Mesenchymal stem cell (in vitro differentiated cells and primary cell): Measurements from ENCODE around the gene CCDC200.
"Not testable (repeated sequence)": the region's sequence is repeated elsewhere in the genome, so short reads cannot be mapped to it uniquely, and the experiment has no call there.

ENCODE experiments used
- DNase-seq: peaks from one replicate; pipeline ENCODE4 v3.0.0-alpha.2; 2013
- H2AFZ ChIP-seq: one replicate; pipeline ENCODE4 v1.6.1; 2013; ENCODE audit warnings: low read depth, mild to moderate bottlenecking, control low read depth, inconsistent platforms, low read length, moderate library complexity
- H2AK5ac ChIP-seq: 2 replicates; pipeline ENCODE4 v1.6.1; 2013; ENCODE audit warnings: low read length, moderate library complexity, mild to moderate bottlenecking, inconsistent platforms; ENCODE audit not compliant: severe bottlenecking
- H2BK120ac ChIP-seq: one replicate; pipeline ENCODE4 v1.6.1; 2013; ENCODE audit warnings: low read depth, mild to moderate bottlenecking, inconsistent platforms, low read length, moderate library complexity
- H2BK12ac ChIP-seq, 2 experiments: one replicate each; pipeline ENCODE4 v1.6.1; 2013; ENCODE audit warnings: inconsistent platforms in 2 of 2, low read length in 2 of 2, mild to moderate bottlenecking in 2 of 2, moderate library complexity in 2 of 2, control low read depth in 1 of 2
- H2BK15ac ChIP-seq: one replicate; pipeline ENCODE4 v1.6.1; 2013; ENCODE audit warnings: mild to moderate bottlenecking, low read depth, inconsistent platforms; ENCODE audit not compliant: poor library complexity, severe bottlenecking
- H2BK5ac ChIP-seq: 2 replicates; pipeline ENCODE4 v1.6.1; 2013; ENCODE audit warnings: low read depth, mild to moderate bottlenecking, low read length, control low read depth, inconsistent platforms; ENCODE audit not compliant: poor library complexity, severe bottlenecking
- H3K14ac ChIP-seq, 2 experiments: one replicate each; pipeline ENCODE4 v1.6.1; 2013; ENCODE audit warnings: inconsistent platforms in 2 of 2, low read length in 2 of 2, control low read depth in 1 of 2, mild to moderate bottlenecking in 1 of 2, moderate library complexity in 1 of 2
- H3K18ac ChIP-seq, 2 experiments: one replicate each; pipeline ENCODE4 v1.6.1; 2013; ENCODE audit warnings: inconsistent platforms in 2 of 2, low read length in 2 of 2, control low read depth in 1 of 2, low read depth in 1 of 2, mild to moderate bottlenecking in 1 of 2
- H3K23ac ChIP-seq, 2 experiments: one replicate each; pipeline ENCODE4 v1.6.1; 2013; ENCODE audit warnings: inconsistent platforms in 2 of 2, low read length in 2 of 2, mild to moderate bottlenecking in 2 of 2, moderate library complexity in 2 of 2, control low read depth in 1 of 2
- H3K27ac ChIP-seq: 2 replicates; pipeline ENCODE4 v1.5.1; 2013; ENCODE audit warnings: mild to moderate bottlenecking, moderate library complexity, low read length, control low read depth, inconsistent platforms; ENCODE audit not compliant: poor library complexity, severe bottlenecking
- H3K27me3 ChIP-seq, 2 experiments: 2 replicates each; pipeline versions ENCODE4 v1.6.1 to v1.7.0; 2013; ENCODE audit warnings: low read length in 2 of 2, mild to moderate bottlenecking in 2 of 2, moderate library complexity in 2 of 2, control low read depth in 1 of 2, inconsistent platforms in 1 of 2; ENCODE audit not compliant: control insufficient read depth in 1 of 2, insufficient read depth in 1 of 2
- H3K36me3 ChIP-seq, 2 experiments: 2 replicates each; pipeline versions ENCODE4 v1.6.1 to v1.7.0; 2013; ENCODE audit warnings: low read length in 2 of 2, control low read depth in 1 of 2, inconsistent platforms in 1 of 2, low read depth in 1 of 2, mild to moderate bottlenecking in 1 of 2; ENCODE audit not compliant: insufficient read depth in 2 of 2, control insufficient read depth in 1 of 2
- H3K4ac ChIP-seq, 2 experiments: one replicate each; pipeline ENCODE4 v1.6.1; 2013; ENCODE audit warnings: inconsistent platforms in 2 of 2, low read length in 2 of 2, mild to moderate bottlenecking in 2 of 2, moderate library complexity in 2 of 2, control low read depth in 1 of 2, low read depth in 1 of 2
- H3K4me1 ChIP-seq: 2 replicates; pipeline ENCODE4 v1.6.1; 2013; ENCODE audit warnings: low read depth, low read length, control low read depth; ENCODE audit not compliant: control insufficient read depth, insufficient read depth
- H3K4me2 ChIP-seq: 2 replicates; pipeline ENCODE4 v1.6.1; 2013; ENCODE audit warnings: low read length, mild to moderate bottlenecking, inconsistent platforms; ENCODE audit not compliant: poor library complexity, severe bottlenecking
- H3K4me3 ChIP-seq, 2 experiments: 2 replicates each; pipeline versions ENCODE4 v1.5.1 to v1.7.0; 2013; ENCODE audit warnings: low read length in 2 of 2, mild to moderate bottlenecking in 2 of 2, control low read depth in 1 of 2, low read depth in 1 of 2; ENCODE audit not compliant: insufficient read depth in 1 of 2
- H3K79me1 ChIP-seq: replicated peaks from 2 replicates; pipeline ENCODE4 v1.6.1; 2013; ENCODE audit warnings: mild to moderate bottlenecking, control low read depth, low read length, inconsistent platforms; ENCODE audit not compliant: poor library complexity, severe bottlenecking
- H3K9ac ChIP-seq: 2 replicates; pipeline ENCODE4 v1.7.0; 2013; ENCODE audit warnings: mild to moderate bottlenecking, low read length, moderate library complexity
- H3K9me3 ChIP-seq: 2 replicates; pipeline ENCODE4 v1.7.0; 2013; ENCODE audit warnings: mild to moderate bottlenecking, low read length; ENCODE audit not compliant: control insufficient read depth
- H4K8ac ChIP-seq: one replicate; pipeline ENCODE4 v1.6.1; 2013; ENCODE audit warnings: inconsistent platforms, mild to moderate bottlenecking, low read length, moderate library complexity
- H4K91ac ChIP-seq: one replicate; pipeline ENCODE4 v1.6.1; 2013; ENCODE audit warnings: mild to moderate bottlenecking, low read length, inconsistent platforms
- WGBS: methylation state at CpG from one replicate; pipeline ENCODE4 v1.1.7; 2013; ENCODE audit warnings: mixed read lengths; 5-methylcytosine and 5-hydroxymethylcytosine counted together

Gene CCDC200

GRCh38 chr17:43246456-43246855, 18.0 kb upstream of the CCDC200 start:
- H3K27me3 ChIP-seq, H3K14ac ChIP-seq, DNase-seq, H3K4me1 ChIP-seq, H3K27ac ChIP-seq, H2AFZ ChIP-seq, H3K36me3 ChIP-seq, H3K79me1 ChIP-seq, H3K9ac ChIP-seq, H4K8ac ChIP-seq, H3K18ac ChIP-seq, H2BK15ac ChIP-seq, H2AK5ac ChIP-seq, H4K91ac ChIP-seq, H3K23ac ChIP-seq, H3K4me3 ChIP-seq, H2BK12ac ChIP-seq, H3K4ac ChIP-seq, H2BK5ac ChIP-seq, H3K9me3 ChIP-seq, H2BK120ac ChIP-seq, H3K4me2 ChIP-seq: not testable (repeated sequence)
- no CpG with 5 or more reads among the region's 23 CpGs for WGBS

DNA sequence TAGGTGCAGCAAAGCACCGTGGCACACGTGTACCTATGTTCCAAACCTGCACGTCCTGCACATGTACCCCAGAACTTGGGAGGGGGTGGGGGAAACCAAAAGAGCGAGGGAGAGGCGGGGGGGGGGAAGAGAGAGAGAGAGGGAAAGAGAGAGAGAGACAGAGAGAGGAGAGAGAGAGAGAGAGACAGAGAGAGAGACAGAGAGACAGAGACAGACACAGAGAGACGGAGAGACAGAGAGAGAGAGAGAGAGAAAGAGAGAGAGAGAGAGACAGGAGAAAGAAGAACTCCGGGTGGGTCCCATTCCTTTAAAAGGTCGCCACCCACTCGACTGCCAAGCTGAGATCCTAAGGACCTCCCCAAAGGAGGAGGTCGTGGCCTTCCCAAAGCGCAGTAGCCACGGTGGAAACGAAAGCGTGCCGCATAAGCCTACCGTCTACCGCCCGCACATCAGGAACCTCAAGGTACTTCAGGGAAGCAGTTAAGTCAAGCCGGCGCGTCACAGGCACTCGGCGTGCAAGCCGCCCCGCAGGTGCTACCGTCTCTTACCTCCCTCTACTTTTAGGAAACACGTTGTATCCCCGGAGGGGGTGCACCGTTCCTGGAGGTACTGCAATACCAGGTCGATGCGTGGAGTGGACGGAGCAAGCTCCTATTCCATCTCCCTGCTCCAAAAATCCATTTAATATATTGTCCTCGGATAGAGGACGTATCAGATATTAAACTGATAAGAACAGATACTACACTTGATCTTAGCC, 12.4 kb upstream of the CCDC200 start:
- H2BK15ac ChIP-seq, H3K4me2 ChIP-seq, H4K8ac ChIP-seq, DNase-seq, H4K91ac ChIP-seq, H3K4me3 ChIP-seq, H3K27ac ChIP-seq, H3K27me3 ChIP-seq, H2BK120ac ChIP-seq, H3K9ac ChIP-seq, H2BK12ac ChIP-seq, H3K4me1 ChIP-seq, H2AK5ac ChIP-seq, H2BK5ac ChIP-seq, H3K18ac ChIP-seq, H3K14ac ChIP-seq, H3K23ac ChIP-seq, H3K9me3 ChIP-seq, H2AFZ ChIP-seq, H3K4ac ChIP-seq, H3K36me3 ChIP-seq, H3K79me1 ChIP-seq: not testable (repeated sequence)
- no CpG with 5 or more reads among the region's 34 CpGs for WGBS

DNA sequence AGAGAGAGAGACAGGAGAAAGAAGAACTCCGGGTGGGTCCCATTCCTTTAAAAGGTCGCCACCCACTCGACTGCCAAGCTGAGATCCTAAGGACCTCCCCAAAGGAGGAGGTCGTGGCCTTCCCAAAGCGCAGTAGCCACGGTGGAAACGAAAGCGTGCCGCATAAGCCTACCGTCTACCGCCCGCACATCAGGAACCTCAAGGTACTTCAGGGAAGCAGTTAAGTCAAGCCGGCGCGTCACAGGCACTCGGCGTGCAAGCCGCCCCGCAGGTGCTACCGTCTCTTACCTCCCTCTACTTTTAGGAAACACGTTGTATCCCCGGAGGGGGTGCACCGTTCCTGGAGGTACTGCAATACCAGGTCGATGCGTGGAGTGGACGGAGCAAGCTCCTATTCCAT, 11.2 kb upstream of the CCDC200 start:
- not testable (repeated sequence) for H2BK12ac ChIP-seq, H3K4ac ChIP-seq, H2BK15ac ChIP-seq, H2AFZ ChIP-seq, H3K36me3 ChIP-seq, H3K14ac ChIP-seq, H3K23ac ChIP-seq, H3K9ac ChIP-seq, H4K91ac ChIP-seq, H3K4me3 ChIP-seq, H3K27me3 ChIP-seq, H3K27ac ChIP-seq, H2BK5ac ChIP-seq, H3K18ac ChIP-seq, H3K9me3 ChIP-seq, H3K4me2 ChIP-seq, H2AK5ac ChIP-seq, H4K8ac ChIP-seq, DNase-seq, H3K4me1 ChIP-seq, H2BK120ac ChIP-seq, H3K79me1 ChIP-seq
- no CpG with 5 or more reads among the region's 26 CpGs for WGBS

GRCh38 chr17:43233877-43234276, 5.5 kb upstream of the CCDC200 start, which contains the start of gene RNU2-1:
Gene RNU2-1, minus strand, starts transcription at chr17:43233977.
- not testable (repeated sequence) for H2BK120ac ChIP-seq, H2BK5ac ChIP-seq, DNase-seq, H3K4me2 ChIP-seq, H2BK15ac ChIP-seq, H4K91ac ChIP-seq, H3K4me3 ChIP-seq, H4K8ac ChIP-seq, H2AFZ ChIP-seq, H3K27me3 ChIP-seq, H3K79me1 ChIP-seq, H3K14ac ChIP-seq, H3K27ac ChIP-seq, H2AK5ac ChIP-seq, H2BK12ac ChIP-seq, H3K23ac ChIP-seq, H3K4ac ChIP-seq, H3K36me3 ChIP-seq, H3K9ac ChIP-seq, H3K4me1 ChIP-seq, H3K18ac ChIP-seq, H3K9me3 ChIP-seq
- WGBS: no CpG with 5 or more reads among the region's 31 CpGs
